Tibial nerve (tissue), 4 donors: ENCODE data around the gene ANKRD6. TPM values are rescaled to one million over a fixed set of nuclear protein-coding genes. Genes with fewer than 3 reads are reported as not detected.

ENCODE experiments used
- DNase-seq, 2 donors: peaks; one replicate each; pipeline ENCODE4 v3.0.0-alpha.2; 2019; ENCODE audit warnings: low spot score in 2 of 2
- H3K27ac ChIP-seq, 4 donors: fragments of 200-600 bp; sonication (generic) in 3 of 4; one replicate each; pipeline ENCODE4 v1.5.1; 2017 to 2019; ENCODE audit warnings: mild to moderate bottlenecking in 1 of 4
- H3K27me3 ChIP-seq, 2 donors: fragments of 200-600 bp; sonication (generic) in 1 of 2; one replicate each; pipeline versions ENCODE4 v1.5.1 to v1.6.0; 2017 to 2019
- H3K36me3 ChIP-seq, 3 donors: fragments of 200-600 bp; sonication (generic); one replicate each; pipeline ENCODE4 v1.5.1; 2018 to 2019
- H3K4me1 ChIP-seq, 4 donors: fragments of 200-600 bp; sonication (generic) in 3 of 4; one replicate each; pipeline ENCODE4 v1.5.1; 2017 to 2019
- H3K4me3 ChIP-seq, 4 donors: fragments of 200-600 bp; sonication (generic) in 3 of 4; one replicate each; pipeline ENCODE4 v1.5.1; 2017 to 2019; ENCODE audit warnings: mild to moderate bottlenecking in 1 of 4, moderate library complexity in 1 of 4
- H3K9me3 ChIP-seq, 4 donors: fragments of 200-600 bp; sonication (generic) in 3 of 4; one replicate each; pipeline ENCODE4 v1.5.1; 2017 to 2019
- EP300 ChIP-seq, 2 donors: sonication (generic); formaldehyde crosslinking; IDR thresholded peaks; one replicate each; pipeline ENCODE4 v1.6.1; 2017; ENCODE audit warnings: antibody characterized with exemption in 2 of 2, mild to moderate bottlenecking in 1 of 2
- POLR2A ChIP-seq, 2 donors: fragments of 450-650 bp; IDR thresholded peaks; one replicate each; pipeline ENCODE4 v1.6.1; 2017; ENCODE audit warnings: antibody characterized with exemption in 2 of 2, mild to moderate bottlenecking in 2 of 2, moderate library complexity in 2 of 2
- WGBS, 2 donors: methylation state at CpG; one replicate each; pipeline ENCODE4 v1.1.5; 2018; 5-methylcytosine and 5-hydroxymethylcytosine counted together
- total RNA-seq, 4 donors: library from RNA; depleted of rRNA; stranded (reverse); fragments of >200 nt; gene quantifications; one replicate each; pipeline ENCODE4 v1.1.0, GENCODE V29; 2016
- TF ChIP-seq, protein P1 (sequence below), 5 experiments: fragments of 200-600 bp in 3 of 5; fragments of 450-650 bp in 2 of 5; sonication (generic) in 3 of 5; IDR thresholded peaks; one replicate each; pipeline ENCODE4 v1.5.1; 2016 to 2019; ENCODE audit warnings: antibody characterized with exemption in 5 of 5, mild to moderate bottlenecking in 3 of 5, moderate library complexity in 2 of 5

The ANKRD6 gene
- total RNA-seq, 4 donors from 2014 or later: 10.1 to 22.8 (median 13.0) TPM

DNA sequence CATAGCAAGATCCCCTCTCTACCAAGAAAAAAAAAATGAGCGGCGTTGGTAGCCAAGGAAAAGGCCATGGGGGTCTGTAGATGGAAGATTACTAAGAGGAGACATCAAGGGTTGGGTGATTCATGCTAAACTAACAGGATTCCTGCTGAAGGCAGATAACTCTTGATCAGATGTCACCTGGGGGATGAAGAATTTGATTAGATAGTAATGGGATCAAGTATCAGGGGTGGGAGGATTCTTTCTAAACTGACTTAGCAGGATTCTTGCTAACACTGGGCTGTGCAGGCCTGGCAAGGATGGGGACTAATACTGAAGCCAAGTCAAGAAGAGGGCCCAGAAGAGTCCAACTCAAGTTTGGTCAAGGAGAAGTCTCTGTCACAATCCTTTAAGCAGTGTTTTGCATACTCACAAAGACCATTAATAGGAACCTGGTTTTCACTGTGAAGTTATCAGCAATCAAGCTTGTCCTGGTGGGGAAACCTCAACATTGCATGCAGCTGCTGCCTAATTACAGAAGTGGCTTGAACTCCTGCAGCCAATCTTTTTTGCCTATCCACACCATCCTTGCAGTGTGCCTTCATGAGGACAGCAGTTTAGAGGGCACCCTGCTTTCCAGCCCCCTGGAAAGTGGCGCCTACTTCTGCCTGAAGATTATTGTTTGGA lies 61.3 kb downstream of the ANKRD6 start:
- WGBS, 2 donors: 92 to 97% methylated on average over 3 of the region's 3 CpGs
- TF ChIP-seq, protein P1, sequence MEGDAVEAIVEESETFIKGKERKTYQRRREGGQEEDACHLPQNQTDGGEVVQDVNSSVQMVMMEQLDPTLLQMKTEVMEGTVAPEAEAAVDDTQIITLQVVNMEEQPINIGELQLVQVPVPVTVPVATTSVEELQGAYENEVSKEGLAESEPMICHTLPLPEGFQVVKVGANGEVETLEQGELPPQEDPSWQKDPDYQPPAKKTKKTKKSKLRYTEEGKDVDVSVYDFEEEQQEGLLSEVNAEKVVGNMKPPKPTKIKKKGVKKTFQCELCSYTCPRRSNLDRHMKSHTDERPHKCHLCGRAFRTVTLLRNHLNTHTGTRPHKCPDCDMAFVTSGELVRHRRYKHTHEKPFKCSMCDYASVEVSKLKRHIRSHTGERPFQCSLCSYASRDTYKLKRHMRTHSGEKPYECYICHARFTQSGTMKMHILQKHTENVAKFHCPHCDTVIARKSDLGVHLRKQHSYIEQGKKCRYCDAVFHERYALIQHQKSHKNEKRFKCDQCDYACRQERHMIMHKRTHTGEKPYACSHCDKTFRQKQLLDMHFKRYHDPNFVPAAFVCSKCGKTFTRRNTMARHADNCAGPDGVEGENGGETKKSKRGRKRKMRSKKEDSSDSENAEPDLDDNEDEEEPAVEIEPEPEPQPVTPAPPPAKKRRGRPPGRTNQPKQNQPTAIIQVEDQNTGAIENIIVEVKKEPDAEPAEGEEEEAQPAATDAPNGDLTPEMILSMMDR (IDR thresholded peaks at IDR 0.05): no peak
- no peak for TF ChIP-seq POLR2A (IDR thresholded peaks at IDR 0.05)
- no peak for DNase-seq

GRCh38 chr6:89495961-89496535 lies 63.1 kb downstream of the ANKRD6 start:
- TF ChIP-seq POLR2A (IDR thresholded peaks at IDR 0.05) (no peak), EP300 (IDR thresholded peaks at IDR 0.05) (no peak)
- TF ChIP-seq, protein P1 (IDR thresholded peaks at IDR 0.05): no peak
- H3K27ac ChIP-seq: no peak overlapping the region
- no peak for DNase-seq
- H3K9me3 ChIP-seq: no peaks in the 10 kb centered on the region
- no peak overlapping the region for H3K4me3 ChIP-seq
- H3K27me3 ChIP-seq: no peaks in the 10 kb centered on the region
- no peaks in the 10 kb centered on the region for H3K36me3 ChIP-seq
- no peaks in the 10 kb centered on the region for H3K4me1 ChIP-seq
- WGBS, 2 donors: 47 to 56% methylated on average over 7 of the region's 7 CpGs

More for the DNA sequence above, 61.3 kb downstream of the ANKRD6 start:
- Histone ChIP-seq H3K27ac (no peak overlapping the region), H3K9me3 (no peaks in the 10 kb centered on the region), H3K4me3 (no peak overlapping the region), H3K36me3 (no peaks in the 10 kb centered on the region), H3K27me3 (no peaks in the 10 kb centered on the region), H3K4me1 (no peaks in the 10 kb centered on the region)

DNA sequence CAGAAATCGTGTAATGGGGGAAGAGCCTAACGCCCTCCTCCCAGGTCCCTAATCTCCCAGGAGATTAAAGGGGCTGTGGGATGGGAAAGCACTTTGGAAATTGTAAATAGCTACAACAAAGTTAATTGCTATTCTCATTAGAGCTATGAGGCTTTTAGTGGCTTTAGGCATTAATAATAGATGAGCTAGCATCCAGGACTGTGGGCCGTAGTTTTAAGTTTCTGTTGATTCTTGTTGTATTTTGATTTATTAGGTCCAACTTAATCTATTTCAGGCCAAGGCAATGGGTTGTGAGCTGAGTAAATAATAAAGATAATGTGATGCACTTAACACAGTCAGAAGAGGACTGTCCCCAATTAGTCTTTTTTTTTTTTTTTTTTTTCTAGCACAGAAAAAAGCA lies 67.7 kb downstream of the ANKRD6 start:
- no peak overlapping the region for H3K4me3 ChIP-seq
- WGBS, 2 donors: 74 to 83% methylated on average over 3 of the region's 3 CpGs
- no peaks in the 10 kb centered on the region for H3K4me1 ChIP-seq
- DNase-seq: no peak
- no peaks in the 10 kb centered on the region for H3K9me3 ChIP-seq
- H3K27me3 ChIP-seq: no peaks in the 10 kb centered on the region
- TF ChIP-seq, protein P1 (IDR thresholded peaks at IDR 0.05): no peak
- TF ChIP-seq EP300 (IDR thresholded peaks at IDR 0.05) (no peak), POLR2A (IDR thresholded peaks at IDR 0.05) (no peak)
- no peak overlapping the region for H3K27ac ChIP-seq
- H3K36me3 ChIP-seq: no peaks in the 10 kb centered on the region

DNA sequence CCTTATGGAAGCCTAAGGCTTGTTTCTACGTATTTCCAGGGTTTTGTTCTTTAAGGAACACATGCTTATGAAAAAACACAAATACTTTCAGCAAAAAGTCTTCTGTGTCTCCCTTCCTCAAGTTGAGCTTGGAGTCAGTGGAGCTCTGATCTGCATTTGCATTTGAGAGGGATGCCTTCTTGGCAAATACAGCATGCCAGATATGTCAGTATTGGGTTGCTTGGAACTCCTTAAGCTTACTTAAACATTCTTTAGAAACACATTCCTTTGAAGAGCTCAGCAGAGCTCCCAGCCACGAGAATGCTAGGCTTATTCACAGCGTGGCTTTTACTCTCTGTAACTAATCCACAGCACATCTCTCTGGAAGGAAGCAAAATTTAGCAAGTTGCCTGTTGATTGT lies 68.3 kb downstream of the ANKRD6 start:
- H3K36me3 ChIP-seq: no peaks in the 10 kb centered on the region
- TF ChIP-seq, protein P1 (IDR thresholded peaks at IDR 0.05): no peak
- TF ChIP-seq EP300 (IDR thresholded peaks at IDR 0.05) (no peak), POLR2A (IDR thresholded peaks at IDR 0.05) (no peak)
- H3K27ac ChIP-seq: no peak overlapping the region
- H3K9me3 ChIP-seq: no peaks in the 10 kb centered on the region
- WGBS, 2 donors: 46 to 49% methylated on average over 3 of the region's 3 CpGs
- H3K27me3 ChIP-seq: no peaks in the 10 kb centered on the region
- no peak for DNase-seq
- no peak overlapping the region for H3K4me3 ChIP-seq
- H3K4me1 ChIP-seq: no peaks in the 10 kb centered on the region

DNA sequence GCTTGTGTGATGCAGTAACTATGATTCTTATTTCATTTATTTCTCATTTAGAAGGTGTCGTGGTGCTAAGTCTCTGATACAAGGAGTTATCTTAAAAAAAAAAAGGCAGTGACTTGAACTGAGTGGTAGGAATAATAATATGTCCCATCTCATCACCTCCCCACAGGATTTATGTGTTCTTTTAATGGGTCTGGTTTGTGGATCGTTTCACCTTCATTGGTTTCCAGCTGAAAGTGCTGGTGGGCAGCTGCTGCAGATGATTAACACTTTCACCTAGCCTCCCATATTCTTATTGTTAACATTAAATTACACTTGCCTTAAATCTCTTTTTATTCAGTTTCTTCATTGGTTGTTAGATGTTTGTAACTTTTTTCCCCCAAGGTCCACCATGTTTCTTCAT lies 68.8 kb downstream of the ANKRD6 start:
- 64 to 77% methylated on average over 2 of the region's 2 CpGs for WGBS, 2 donors
- no peak overlapping the region for H3K27ac ChIP-seq
- no peaks in the 10 kb centered on the region for H3K27me3 ChIP-seq
- H3K4me1 ChIP-seq: no peaks in the 10 kb centered on the region
- TF ChIP-seq POLR2A (IDR thresholded peaks at IDR 0.05): no peak
- TF ChIP-seq, protein P1 (IDR thresholded peaks at IDR 0.05): no peak
- no peak for TF ChIP-seq EP300 (IDR thresholded peaks at IDR 0.05)
- H3K9me3 ChIP-seq: no peaks in the 10 kb centered on the region
- no peak overlapping the region for H3K4me3 ChIP-seq
- no peak for DNase-seq
- H3K36me3 ChIP-seq: no peaks in the 10 kb centered on the region
